Activated T-cell treated with anti-CD3 and anti-CD28 coated beads, Interleukin-2, amount 50 U/mL, for 24 hours (primary cell): ENCODE measurements around the gene CYB5RL.
"Not testable (repeated sequence)": the region's sequence is repeated elsewhere in the genome, so short reads cannot be mapped to it uniquely, and the experiment has no call there.

Experiments used
- DNase-seq: peaks from one replicate; pipeline ENCODE4 v3.0.0-alpha.2; 2020
- H3K27ac Mint-ChIP-seq: 2 replicates; pipeline ENCODE4 v1.8.0; 2020; ENCODE audit warnings: mild to moderate bottlenecking, mixed read lengths
- H3K27me3 Mint-ChIP-seq: 2 replicates; pipeline ENCODE4 v1.8.0; 2020; ENCODE audit warnings: mixed read lengths
- H3K36me3 Mint-ChIP-seq: 2 replicates; pipeline ENCODE4 v1.8.0; 2020; ENCODE audit warnings: low read depth, mixed read lengths
- H3K4me1 Mint-ChIP-seq: 2 replicates; pipeline ENCODE4 v1.8.0; 2020; ENCODE audit warnings: low read depth, mixed read lengths
- H3K4me3 Mint-ChIP-seq: 2 replicates; pipeline ENCODE4 v1.8.0; 2020; ENCODE audit warnings: mild to moderate bottlenecking, moderate library complexity, mixed read lengths
- H3K9me3 Mint-ChIP-seq: 2 replicates; pipeline ENCODE4 v1.8.0; 2020; ENCODE audit warnings: mixed read lengths

CYB5RL gene

DNA sequence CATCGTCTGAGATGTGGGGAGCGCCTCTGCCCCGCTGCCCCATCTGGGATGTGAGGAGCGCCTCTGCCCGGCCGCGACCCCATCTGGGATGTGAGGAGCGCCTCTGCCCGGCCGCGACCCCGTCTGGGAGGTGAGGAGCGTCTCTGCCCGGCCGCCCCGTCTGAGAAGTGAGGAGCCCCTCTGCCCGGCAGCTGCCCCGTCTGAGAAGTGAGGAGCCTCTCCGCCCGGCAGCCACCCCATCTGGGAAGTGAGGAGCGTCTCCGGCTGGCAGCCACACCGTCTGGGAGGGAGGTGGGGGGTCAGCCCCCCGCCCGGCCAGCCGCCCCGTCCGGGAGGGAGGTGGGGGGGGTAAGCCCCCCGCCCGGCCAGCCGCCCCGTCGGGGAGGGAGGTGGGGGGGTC, 33.4 kb upstream of the CYB5RL start:
- not testable (repeated sequence) for H3K4me3 Mint-ChIP-seq, DNase-seq, H3K27ac Mint-ChIP-seq, H3K27me3 Mint-ChIP-seq, H3K9me3 Mint-ChIP-seq
- Mint-ChIP-seq H3K36me3 (peaks cover 30% of the 10 kb centered on the region), H3K4me1 (peaks cover 27% of the 10 kb centered on the region)

- H3K27ac Mint-ChIP-seq: peak overlapping the region; percentile 88
These were observed 30.9 kb upstream of the CYB5RL start for GRCh38 chr1:54230507-54231339.

DNA sequence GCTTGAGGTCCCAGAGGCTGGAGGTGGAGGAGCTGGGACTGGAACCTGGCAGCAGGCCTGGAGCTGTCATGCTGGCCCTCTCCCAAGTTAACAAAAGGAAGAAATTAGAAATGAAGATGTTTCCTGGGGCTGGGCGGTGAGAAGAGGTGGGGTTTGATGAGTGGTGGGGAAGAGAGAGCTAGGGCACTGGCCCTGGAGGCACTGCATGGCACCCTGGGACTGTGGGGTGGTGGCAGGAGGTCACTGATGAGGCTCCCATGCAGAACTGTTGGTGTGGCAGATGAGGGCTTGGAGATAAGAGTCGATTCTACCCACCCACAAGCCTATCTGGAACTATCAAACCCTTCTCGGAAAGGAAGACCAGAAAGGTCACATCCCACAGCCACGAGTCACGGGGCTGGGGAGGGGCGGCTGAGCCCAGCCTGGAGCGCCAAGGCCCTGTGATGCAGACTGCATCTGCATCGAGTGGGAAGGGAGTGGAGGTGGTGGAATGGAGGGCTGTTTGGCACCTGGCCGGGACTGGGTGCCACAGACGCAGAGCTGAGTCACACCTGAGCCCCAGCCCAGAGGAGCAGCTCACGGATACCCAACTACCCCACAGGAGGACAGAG, 29.6 kb upstream of the CYB5RL start:
- peaks cover 33% of the 10 kb centered on the region for H3K36me3 Mint-ChIP-seq
- H3K4me1 Mint-ChIP-seq: peaks cover 35% of the 10 kb centered on the region
- no peak for DNase-seq
- no peaks in the 10 kb centered on the region for H3K9me3 Mint-ChIP-seq
- peak overlapping the region; percentile 78 for H3K27ac Mint-ChIP-seq
- no peaks in the 10 kb centered on the region for H3K27me3 Mint-ChIP-seq
- no peak overlapping the region for H3K4me3 Mint-ChIP-seq

More at GRCh38 chr1:54230507-54231339, 30.9 kb upstream of the CYB5RL start:
- peaks cover 35% of the 10 kb centered on the region for H3K4me1 Mint-ChIP-seq
- DNase-seq: peak; percentile 48
- H3K36me3 Mint-ChIP-seq: peaks cover 29% of the 10 kb centered on the region
- H3K4me3 Mint-ChIP-seq: no peak overlapping the region
- no peaks in the 10 kb centered on the region for H3K9me3 Mint-ChIP-seq
- no peaks in the 10 kb centered on the region for H3K27me3 Mint-ChIP-seq

GRCh38 chr1:54228638-54229079, 28.8 kb upstream of the CYB5RL start:
- H3K36me3 Mint-ChIP-seq: peaks cover 39% of the 10 kb centered on the region
- DNase-seq: no peak
- H3K4me3 Mint-ChIP-seq: no peak overlapping the region
- H3K9me3 Mint-ChIP-seq: no peaks in the 10 kb centered on the region
- H3K4me1 Mint-ChIP-seq: peaks cover 35% of the 10 kb centered on the region
- no peaks in the 10 kb centered on the region for H3K27me3 Mint-ChIP-seq
- no peak overlapping the region for H3K27ac Mint-ChIP-seq

DNA sequence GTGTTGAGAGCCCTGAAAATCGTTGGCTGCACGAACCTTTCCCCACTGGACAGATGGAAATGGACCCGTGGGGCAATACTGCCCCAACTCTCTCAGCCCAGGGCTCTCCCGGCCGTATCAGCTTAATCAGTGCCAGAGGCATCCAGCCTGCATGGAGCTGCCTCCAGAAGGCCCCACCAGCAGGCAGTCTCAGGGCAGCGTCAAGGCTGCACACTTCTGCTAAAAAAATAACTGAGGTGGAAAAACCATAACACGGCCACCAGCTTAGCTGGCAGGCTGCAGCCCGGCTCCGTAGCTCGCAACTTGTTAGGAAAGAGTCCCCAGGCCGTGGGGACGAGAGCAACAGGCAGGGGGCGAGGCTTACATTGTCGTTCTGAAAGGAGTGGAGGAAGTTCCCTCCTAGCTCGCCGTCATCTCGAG, 28.1 kb upstream of the CYB5RL start:
- Mint-ChIP-seq H3K27me3 (no peaks in the 10 kb centered on the region), H3K9me3 (no peaks in the 10 kb centered on the region), H3K27ac (peak overlapping the region; percentile 69), H3K4me3 (no peak overlapping the region), H3K36me3 (peaks cover 45% of the 10 kb centered on the region), H3K4me1 (peaks cover 35% of the 10 kb centered on the region)
- no peak for DNase-seq

GRCh38 chr1:54227091-54227602, 27.3 kb upstream of the CYB5RL start:
- H3K36me3 Mint-ChIP-seq: peaks cover 51% of the 10 kb centered on the region
- no peaks in the 10 kb centered on the region for H3K27me3 Mint-ChIP-seq
- peaks cover 37% of the 10 kb centered on the region for H3K4me1 Mint-ChIP-seq
- H3K4me3 Mint-ChIP-seq: no peak overlapping the region
- DNase-seq: no peak
- no peaks in the 10 kb centered on the region for H3K9me3 Mint-ChIP-seq
- peak overlapping the region; percentile 69 for H3K27ac Mint-ChIP-seq

DNA sequence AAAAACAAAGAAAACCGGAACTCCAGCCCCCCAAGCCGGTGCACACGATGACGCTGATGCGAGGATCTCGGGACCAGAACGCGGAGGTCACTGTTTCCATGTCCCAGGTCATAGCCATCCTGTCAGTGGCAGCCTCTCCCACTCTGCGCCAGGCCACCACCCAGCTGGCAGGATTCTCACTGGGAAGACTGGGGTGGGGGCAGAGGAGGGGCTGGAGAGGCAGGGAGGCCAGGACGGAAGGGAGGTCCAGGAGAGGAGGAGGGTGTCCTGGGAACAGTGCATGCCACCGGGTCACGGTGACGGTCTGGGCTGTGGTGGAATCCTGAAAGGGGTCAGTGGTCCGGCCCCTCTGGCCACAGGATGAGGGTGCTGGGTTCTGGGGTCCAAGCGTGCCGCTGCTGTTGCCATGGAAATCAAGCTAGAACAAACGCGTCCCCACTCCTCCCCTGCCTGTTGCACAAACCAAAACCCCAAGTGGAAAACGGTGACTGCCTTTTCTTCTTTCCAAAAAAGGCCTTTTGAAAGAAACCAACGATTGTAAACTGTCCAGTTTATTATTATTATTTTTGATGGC, 26.2 kb upstream of the CYB5RL start:
- H3K4me1 Mint-ChIP-seq: peaks cover 31% of the 10 kb centered on the region

GRCh38 chr1:54225378-54225777, 25.5 kb upstream of the CYB5RL start:
- DNase-seq: no peak
- Mint-ChIP-seq H3K9me3 (no peaks in the 10 kb centered on the region), H3K4me3 (no peak overlapping the region), H3K36me3 (peaks cover 62% of the 10 kb centered on the region), H3K4me1 (peaks cover 24% of the 10 kb centered on the region), H3K27ac (peak overlapping the region; percentile 27), H3K27me3 (no peaks in the 10 kb centered on the region)

More for the DNA sequence above, 26.2 kb upstream of the CYB5RL start:
- H3K9me3 Mint-ChIP-seq: no peaks in the 10 kb centered on the region
- no peak for DNase-seq
- peaks cover 57% of the 10 kb centered on the region for H3K36me3 Mint-ChIP-seq
- H3K27me3 Mint-ChIP-seq: no peaks in the 10 kb centered on the region
- H3K27ac Mint-ChIP-seq: peak overlapping the region; percentile 27
- H3K4me3 Mint-ChIP-seq: no peak overlapping the region

- no peak for DNase-seq
- Mint-ChIP-seq H3K9me3 (no peaks in the 10 kb centered on the region), H3K4me1 (peaks cover 15% of the 10 kb centered on the region), H3K27me3 (no peaks in the 10 kb centered on the region), H3K36me3 (peaks cover 73% of the 10 kb centered on the region), H3K27ac (peak overlapping the region; percentile 45), H3K4me3 (no peak overlapping the region)
These were observed 24.4 kb upstream of the CYB5RL start for GRCh38 chr1:54224233-54224632.

- no peak overlapping the region for H3K4me3 Mint-ChIP-seq
- H3K36me3 Mint-ChIP-seq: peaks cover 79% of the 10 kb centered on the region
- H3K27me3 Mint-ChIP-seq: no peaks in the 10 kb centered on the region
These were observed 23.8 kb upstream of the CYB5RL start for GRCh38 chr1:54223441-54224202.

DNA sequence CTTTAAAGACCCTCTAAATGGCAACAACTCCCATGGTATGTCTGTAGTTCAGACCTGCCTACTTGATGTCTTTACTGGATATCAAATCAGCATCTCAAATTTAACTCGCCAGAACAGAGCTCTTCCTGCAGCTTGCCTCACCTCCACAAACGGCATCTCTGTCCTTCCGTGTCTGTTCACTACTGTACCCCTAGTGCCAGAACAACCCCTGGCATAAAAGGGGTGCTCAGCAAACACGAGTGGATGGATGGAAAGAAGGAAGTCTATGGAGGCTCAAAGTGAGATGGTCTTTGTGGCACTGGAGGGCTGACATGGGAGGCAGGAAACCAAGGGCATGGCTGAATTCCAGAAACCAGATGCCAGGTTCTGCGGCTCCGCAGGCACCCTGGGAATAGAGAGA, 22.9 kb upstream of the CYB5RL start:
- H3K4me3 Mint-ChIP-seq: no peak overlapping the region
- H3K9me3 Mint-ChIP-seq: no peaks in the 10 kb centered on the region
- H3K27me3 Mint-ChIP-seq: no peaks in the 10 kb centered on the region
- H3K27ac Mint-ChIP-seq: peak overlapping the region; percentile 35
- peaks cover 8% of the 10 kb centered on the region for H3K4me1 Mint-ChIP-seq
- DNase-seq: no peak
- H3K36me3 Mint-ChIP-seq: peaks cover 82% of the 10 kb centered on the region

More at GRCh38 chr1:54223441-54224202, 23.8 kb upstream of the CYB5RL start:
- H3K4me1 Mint-ChIP-seq: peaks cover 11% of the 10 kb centered on the region
- peak overlapping the region; percentile 45 for H3K27ac Mint-ChIP-seq
- no peaks in the 10 kb centered on the region for H3K9me3 Mint-ChIP-seq
- DNase-seq: no peak

DNA sequence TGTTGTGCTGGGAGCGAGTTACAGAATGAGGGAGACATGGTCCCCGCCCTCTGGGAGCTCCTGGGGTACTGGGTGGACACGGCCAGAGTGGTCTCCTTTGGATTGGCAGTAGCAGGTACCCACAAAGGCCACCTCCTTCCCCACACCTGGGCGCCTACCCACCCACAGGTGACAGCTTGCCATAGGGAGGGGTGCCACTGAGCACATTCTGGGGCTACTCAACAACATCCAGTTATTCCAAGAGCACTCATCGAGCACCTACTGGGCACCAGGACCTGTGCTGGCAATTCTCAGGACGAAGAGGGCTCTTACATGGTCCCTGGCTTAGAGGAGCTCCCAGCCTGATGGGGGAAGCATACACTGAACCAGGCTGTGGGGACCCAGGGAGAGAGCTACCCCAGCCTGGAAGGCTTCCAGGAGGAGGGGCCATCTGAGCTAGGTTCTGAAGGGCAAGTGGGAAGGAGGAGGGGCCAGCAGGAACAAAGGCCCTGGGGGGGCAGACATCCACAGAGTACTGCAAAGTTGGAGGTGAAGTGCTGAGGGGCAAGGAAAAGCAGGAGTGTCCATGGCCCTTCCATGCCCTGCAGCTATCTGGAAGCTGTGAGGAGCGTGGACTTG, 22.1 kb upstream of the CYB5RL start:
- Mint-ChIP-seq H3K4me1 (peaks cover 5% of the 10 kb centered on the region), H3K4me3 (no peak overlapping the region), H3K36me3 (peaks cover 83% of the 10 kb centered on the region), H3K27me3 (no peaks in the 10 kb centered on the region), H3K27ac (peak overlapping the region; percentile 75), H3K9me3 (no peaks in the 10 kb centered on the region)
- DNase-seq: no peak

- H3K27ac Mint-ChIP-seq: peak overlapping the region; percentile 42
- no peaks in the 10 kb centered on the region for H3K27me3 Mint-ChIP-seq
- no peaks in the 10 kb centered on the region for H3K9me3 Mint-ChIP-seq
- H3K36me3 Mint-ChIP-seq: peaks cover 88% of the 10 kb centered on the region
- no peak for DNase-seq
- H3K4me3 Mint-ChIP-seq: no peak overlapping the region
- H3K4me1 Mint-ChIP-seq: peaks cover 5% of the 10 kb centered on the region
These were observed 21.4 kb upstream of the CYB5RL start for GRCh38 chr1:54221113-54221834.
